NCI-H345 treated with DMSO at 0.1 percent for 48 hours (cell line): ENCODE measurements around the gene KRT34.
A peak's percentile ranks its signal among the peaks of the same experiment; 100 is the strongest.

Source experiments
- DNase-seq: peaks from one replicate; lab custom pipeline; 2025; ENCODE audit not compliant: unreplicated experiment; lab: John Stamatoyannopoulos, UW

KRT34 gene

GRCh38 chr17:41333836-41334235, 48.3 kb downstream of the KRT34 start:
- no peak for DNase-seq

- DNase-seq, result no peak
These were observed 49.0 kb downstream of the KRT34 start for GRCh38 chr17:41333098-41333497.

GRCh38 chr17:41332239-41332638, 49.9 kb downstream of the KRT34 start:
- DNase-seq, result no peak

GRCh38 chr17:41331606-41332005, 50.5 kb downstream of the KRT34 start:
- DNase-seq, result no peak

- DNase-seq, result peak; percentile 12
These were observed 52.7 kb downstream of the KRT34 start for GRCh38 chr17:41329279-41329948.

GRCh38 chr17:41328207-41328606, 53.9 kb downstream of the KRT34 start:
- no peak for DNase-seq
